Colonic mucosa (tissue), 4 donors: ENCODE measurements around the gene FEV. TPM values are rescaled to one million over a fixed set of nuclear protein-coding genes. Genes with fewer than 3 reads are reported as not detected.
"Not testable (repeated sequence)": the region's sequence is repeated elsewhere in the genome, so short reads cannot be mapped to it uniquely, and the experiment has no call there.

Source experiments
- DNase-seq: peaks from one replicate; pipeline ENCODE4 v3.0.0-alpha.2; 2020
- H3K27ac ChIP-seq: fragments of 200-600 bp; one replicate; pipeline ENCODE4 v1.8.0; 2021
- H3K27me3 ChIP-seq: fragments of 200-600 bp; one replicate; pipeline ENCODE4 v1.8.0; 2021
- H3K36me3 ChIP-seq: fragments of 200-600 bp; one replicate; pipeline ENCODE4 v1.8.0; 2021
- H3K4me1 ChIP-seq: fragments of 200-600 bp; one replicate; pipeline ENCODE4 v1.8.0; 2021; ENCODE audit warnings: mild to moderate bottlenecking
- H3K4me3 ChIP-seq: fragments of 200-600 bp; one replicate; pipeline ENCODE4 v1.8.0; 2021
- H3K9ac ChIP-seq, 2 donors: one replicate each; pipeline ENCODE4 v1.7.0; 2013; ENCODE audit warnings: control low read depth in 2 of 2, low read depth in 2 of 2, low read length in 2 of 2
- H3K9me3 ChIP-seq: fragments of 200-600 bp; one replicate; pipeline ENCODE4 v1.8.0; 2021
- CTCF ChIP-seq: fragments of 200-600 bp; IDR thresholded peaks from one replicate; pipeline ENCODE4 v1.8.0; 2022; ENCODE audit warnings: antibody characterized with exemption, mild to moderate bottlenecking
- intact Hi-C: fragments of 100-400 bp; cut with DNase I; formaldehyde crosslinking; loops from one replicate; pipeline ENCODE4 v1.14.1; 2022
- microRNA-seq: library from miRNA; unstranded; fragments of <30 nt; microRNA quantifications from one replicate; pipeline ENCODE4, GENCODE V29; 2019
- total RNA-seq, 2 donors: library from RNA; stranded (reverse); fragmentation: NEBNext Ultra II Directional in 1 of 2; extraction: Animal tissue kit (Norgen Biotek cat#: 25700) in 1 of 2; gene quantifications; one replicate each; pipeline ENCODE4 v1.2.1, GENCODE V29; 2021
- donor health status: healthy.
- donor health status: DM: no; HTN: no; CAD: no.
- donor health status: DM: no; HTN: no; CAD: no.

Gene FEV
- total RNA-seq, 2 donors from 2014 or later = 2.9 to 6.5 TPM

DNA sequence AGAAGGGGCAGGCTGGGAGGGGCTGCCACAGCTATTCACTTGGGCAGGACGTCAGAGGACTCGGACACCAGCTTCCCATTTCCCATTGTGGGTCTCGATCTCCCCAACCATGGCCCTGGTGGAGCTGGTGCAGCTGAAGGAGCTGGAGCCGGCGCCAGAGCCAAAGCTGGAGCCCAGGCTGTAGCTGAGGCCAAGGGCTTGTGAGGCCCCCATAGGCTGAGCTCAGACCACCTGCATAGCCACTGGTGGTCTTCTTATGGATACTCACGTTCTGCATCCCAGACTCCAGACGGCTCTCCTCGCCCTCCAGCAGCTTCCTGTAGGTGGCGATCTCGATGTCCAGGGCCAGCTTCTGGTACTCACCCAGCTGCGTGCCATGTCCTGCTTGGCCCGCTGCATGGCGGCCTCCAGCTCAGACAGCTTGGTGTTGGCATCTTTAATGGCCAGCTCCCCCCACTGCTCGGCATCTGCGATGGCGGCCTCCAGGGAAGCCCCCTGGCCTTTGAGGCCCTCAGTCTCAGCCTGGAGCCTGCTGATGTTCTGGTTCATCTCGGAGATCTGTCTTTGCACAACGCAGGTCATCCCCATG is 31.5 kb downstream of the FEV start:
- Histone ChIP-seq H3K4me3 (no peak overlapping the region), H3K36me3 (no peaks in the 10 kb centered on the region), H3K27me3 (peaks cover 4% of the 10 kb centered on the region), H3K4me1 (no peaks in the 10 kb centered on the region), H3K9me3 (no peaks in the 10 kb centered on the region), H3K9ac (no peak overlapping the region), H3K27ac (no peak overlapping the region)
- intact Hi-C loops = no loop called here
- DNase-seq = no peak
- TF ChIP-seq CTCF = no peak

GRCh38 chr2:218952160-218952559 is 32.8 kb downstream of the FEV start:
- H3K9ac ChIP-seq = no peak overlapping the region
- H3K4me1 ChIP-seq = no peaks in the 10 kb centered on the region
- H3K9me3 ChIP-seq = no peaks in the 10 kb centered on the region
- no peak for TF ChIP-seq CTCF
- no peak overlapping the region for H3K27ac ChIP-seq
- intact Hi-C loops = no loop called here
- no peak for DNase-seq
- H3K27me3 ChIP-seq = no peaks in the 10 kb centered on the region
- H3K4me3 ChIP-seq = no peak overlapping the region
- no peaks in the 10 kb centered on the region for H3K36me3 ChIP-seq

GRCh38 chr2:218946621-218947020 is 38.4 kb downstream of the FEV start:
- no peak for TF ChIP-seq CTCF
- DNase-seq = no peak

DNA sequence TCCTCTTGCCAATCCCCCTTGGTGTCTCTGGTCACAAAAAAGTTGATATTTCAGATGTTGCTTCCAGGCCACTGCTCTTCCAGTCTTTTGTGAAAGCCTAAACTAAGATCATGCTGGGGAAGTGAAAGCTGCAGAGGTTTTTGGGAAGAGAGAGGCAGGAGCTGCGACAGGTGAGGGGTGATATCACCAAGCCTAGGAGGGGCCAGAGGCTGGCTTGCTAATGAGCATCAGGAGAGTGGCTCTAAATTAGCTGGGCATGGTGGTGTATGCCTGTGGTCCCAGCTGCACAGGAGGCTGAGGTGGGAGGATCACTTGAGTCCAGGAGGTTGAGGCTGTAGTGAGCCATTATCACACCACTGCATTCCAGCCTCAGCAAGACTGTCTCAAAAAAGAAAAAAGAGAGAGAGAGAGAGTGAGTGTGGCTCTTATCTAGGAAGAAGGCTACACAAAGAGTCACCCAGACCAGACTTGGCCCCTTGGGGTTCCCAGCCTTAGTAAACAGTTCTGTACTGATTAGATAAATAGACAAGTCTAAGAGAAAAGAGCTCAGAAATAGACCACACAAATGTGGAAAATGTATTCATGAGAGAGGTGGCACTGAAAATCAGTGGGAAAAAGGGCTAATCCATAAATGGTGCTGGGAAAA is 40.1 kb downstream of the FEV start:
- Histone ChIP-seq H3K27me3 (no peaks in the 10 kb centered on the region), H3K36me3 (no peaks in the 10 kb centered on the region), H3K4me1 (no peaks in the 10 kb centered on the region), H3K27ac (no peak overlapping the region), H3K9me3 (no peaks in the 10 kb centered on the region), H3K9ac (no peak overlapping the region), H3K4me3 (no peak overlapping the region)
- no peak for DNase-seq
- TF ChIP-seq CTCF = no peak
- intact Hi-C loops = no loop called here

More at GRCh38 chr2:218946621-218947020, 38.4 kb downstream of the FEV start:
- Histone ChIP-seq H3K9ac (no peak overlapping the region), H3K4me1 (no peaks in the 10 kb centered on the region), H3K9me3 (no peaks in the 10 kb centered on the region), H3K27me3 (no peaks in the 10 kb centered on the region), H3K27ac (no peak overlapping the region), H3K36me3 (no peaks in the 10 kb centered on the region), H3K4me3 (no peak overlapping the region)
- intact Hi-C loops = no loop called here

DNA sequence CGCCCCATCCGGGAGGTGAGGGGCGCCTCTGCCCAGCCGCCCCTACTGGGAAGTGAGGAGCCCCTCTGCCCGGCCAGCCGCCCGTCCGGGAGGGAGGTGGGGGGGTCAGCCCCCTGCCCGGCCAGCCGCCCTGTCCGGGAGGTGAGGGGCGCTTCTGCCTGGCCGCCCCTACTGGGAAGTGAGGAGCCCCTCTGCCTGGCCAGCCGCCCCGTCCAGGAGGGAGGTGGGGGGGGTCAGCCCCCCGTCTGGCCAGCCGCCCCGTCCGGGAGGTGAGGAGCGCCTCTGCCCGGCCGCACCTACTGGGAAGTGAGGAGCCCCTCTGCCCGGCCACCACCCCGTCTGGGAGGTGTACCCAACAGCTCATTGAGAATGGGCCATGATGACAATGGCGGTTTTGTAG is 53.2 kb downstream of the FEV start:
- H3K4me1 ChIP-seq = not testable (repeated sequence)

More for the DNA sequence above, 53.2 kb downstream of the FEV start:
- intact Hi-C loops, H3K9ac ChIP-seq, H3K27ac ChIP-seq, H3K36me3 ChIP-seq, H3K27me3 ChIP-seq, DNase-seq, H3K4me3 ChIP-seq, H3K9me3 ChIP-seq: not testable (repeated sequence)

Small RNAs within 50 kb of the gene (microRNA-seq; reads per million reads assigned to microRNA genes)
- gene MIR375 = 62,174 reads per million, percentile 99 among the genes with 10 or more reads in this experiment

Other genes starting within 250 kb of the FEV start
- gene CYP27A1, start 203.0 kb downstream of the FEV start, total RNA-seq = 10 to 100 TPM; 21.7 to 54.0 TPM
- not detected for gene PRKAG3, start 153.4 kb downstream of the FEV start, total RNA-seq
- gene WNT6, start 125.4 kb downstream of the FEV start, total RNA-seq = under 1 TPM; 0.25 to 0.37 TPM
- under 1 TPM; 0.44 to 0.61 TPM for gene WNT10A, start 104.3 kb downstream of the FEV start, total RNA-seq
- gene CDK5R2, start 25.5 kb downstream of the FEV start, total RNA-seq = under 1 TPM; 0.30 to 0.56 TPM
- gene CRYBA2, start 8.2 kb upstream of the FEV start, total RNA-seq = 1 to 10 TPM; 3.4 to 5.5 TPM
- gene CFAP65, start 56.3 kb upstream of the FEV start, total RNA-seq = 1 to 10 TPM in 1 of 2 donors, under 1 TPM in 1; 0.05 to 1.6 TPM
- 100 to 1,000 TPM in 1 of 2 donors, 10 to 100 TPM in 1; 82.2 to 103 TPM for gene IHH, start 75.7 kb upstream of the FEV start, total RNA-seq
- gene NHEJ1, start 175.6 kb upstream of the FEV start, total RNA-seq = 10 to 100 TPM; 30.7 to 51.1 TPM
- gene SLC23A3, start 184.8 kb upstream of the FEV start, total RNA-seq = 10 to 100 TPM in 1 of 2 donors, 1 to 10 TPM in 1; 4.7 to 13.8 TPM
- gene CNPPD1, start 191.7 kb upstream of the FEV start, total RNA-seq = 10 to 100 TPM; 80.7 to 98.2 TPM
- gene RETREG2, start 193.1 kb upstream of the FEV start, total RNA-seq = 100 to 1,000 TPM in 1 of 2 donors, 10 to 100 TPM in 1; 94.4 to 116 TPM
- gene ZFAND2B, start 221.6 kb upstream of the FEV start, total RNA-seq = 10 to 100 TPM; 65.5 to 74.6 TPM
- 10 to 100 TPM; 16.9 to 27.1 TPM for gene ABCB6, start 233.8 kb upstream of the FEV start, total RNA-seq
- gene ATG9A, start 244.5 kb upstream of the FEV start, total RNA-seq = 10 to 100 TPM; 56.4 to 63.8 TPM
- gene ANKZF1, start 244.6 kb upstream of the FEV start, total RNA-seq = 10 to 100 TPM; 56.7 to 67.1 TPM